ENCODE data around the gene RIC3.

RIC3 gene

DNA sequence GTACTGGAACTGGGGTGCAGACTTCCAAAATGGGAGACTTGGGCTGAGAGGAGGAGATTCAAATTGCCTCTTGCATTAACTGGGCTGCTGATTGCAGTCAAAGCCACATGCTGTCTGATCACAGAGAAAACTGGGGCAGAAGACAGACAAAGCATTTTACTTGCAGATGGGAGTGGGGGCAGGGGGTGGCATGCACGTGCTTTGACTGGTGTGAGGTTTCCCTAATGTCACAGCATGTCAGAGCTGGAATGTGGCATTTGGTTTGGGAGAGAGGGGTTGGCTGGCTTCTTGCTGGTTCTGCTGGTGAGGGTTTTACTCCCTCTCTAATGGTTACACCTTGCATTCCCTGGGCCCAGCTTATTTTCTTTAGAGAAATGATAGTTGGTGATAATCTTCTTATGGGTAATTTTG lies 84.9 kb downstream of the RIC3 start:
- Histone ChIP-seq H3K27me3 (peaks cover 67% of the 10 kb centered on the region), H3K4me3 (ENCODE audit: low read depth in 1 of 2, low read length in 1 of 2) (no peak overlapping the region), H3K27ac (no peak overlapping the region), H3K4me1 (ENCODE audit: control insufficient read depth in 1 of 2, insufficient read depth in 1 of 2, low read depth in 1 of 2, low read length in 1 of 2) (no peaks in the 10 kb centered on the region), H3K9me3 (no peaks in the 10 kb centered on the region), H3K36me3 (no peaks in the 10 kb centered on the region)
- no peak for TF ChIP-seq CTCF (IDR thresholded peaks at IDR 0.05)

- Histone ChIP-seq H3K27ac (no peak overlapping the region), H3K27me3 (peaks cover 75% of the 10 kb centered on the region), H3K36me3 (no peaks in the 10 kb centered on the region), H3K9me3 (no peaks in the 10 kb centered on the region), H3K4me3 (ENCODE audit: low read depth in 1 of 2, low read length in 1 of 2) (no peak overlapping the region), H3K4me1 (ENCODE audit: control insufficient read depth in 1 of 2, insufficient read depth in 1 of 2, low read depth in 1 of 2, low read length in 1 of 2) (no peaks in the 10 kb centered on the region)
- TF ChIP-seq CTCF (IDR thresholded peaks at IDR 0.05): no peak
Observed at GRCh38 chr11:8083088-8083395, 85.8 kb downstream of the RIC3 start.

GRCh38 chr11:8082391-8083087 lies 86.3 kb downstream of the RIC3 start:
- H3K4me3 ChIP-seq (ENCODE audit: low read depth in 1 of 2, low read length in 1 of 2): no peak overlapping the region
- no peaks in the 10 kb centered on the region for H3K36me3 ChIP-seq
- TF ChIP-seq CTCF (IDR thresholded peaks at IDR 0.05): no peak
- no peak overlapping the region for H3K27ac ChIP-seq
- H3K4me1 ChIP-seq (ENCODE audit: control insufficient read depth in 1 of 2, insufficient read depth in 1 of 2, low read depth in 1 of 2, low read length in 1 of 2): no peaks in the 10 kb centered on the region
- no peaks in the 10 kb centered on the region for H3K9me3 ChIP-seq
- H3K27me3 ChIP-seq: peaks cover 80% of the 10 kb centered on the region

- peaks cover 89% of the 10 kb centered on the region for H3K27me3 ChIP-seq
- H3K27ac ChIP-seq: no peak overlapping the region
- no peak for TF ChIP-seq CTCF (IDR thresholded peaks at IDR 0.05)
- H3K36me3 ChIP-seq: no peaks in the 10 kb centered on the region
- no peaks in the 10 kb centered on the region for H3K4me1 ChIP-seq (ENCODE audit: control insufficient read depth in 1 of 2, insufficient read depth in 1 of 2, low read depth in 1 of 2, low read length in 1 of 2)
- no peak overlapping the region for H3K4me3 ChIP-seq (ENCODE audit: low read depth in 1 of 2, low read length in 1 of 2)
- H3K9me3 ChIP-seq: no peaks in the 10 kb centered on the region
Observed at GRCh38 chr11:8081591-8082250, 87.1 kb downstream of the RIC3 start.

GRCh38 chr11:8080674-8081590 lies 87.9 kb downstream of the RIC3 start, which contains the start of gene TUB:
TSS of gene TUB (plus strand) at chr11:8081211. CDS start at chr11:8081511, 300 bp downstream.
- H3K27me3 ChIP-seq: peaks cover 96% of the 10 kb centered on the region
- no peaks in the 10 kb centered on the region for H3K36me3 ChIP-seq
- no peak within 1 kb of the TSS for H3K4me3 ChIP-seq (ENCODE audit: low read depth in 1 of 2, low read length in 1 of 2)

More at GRCh38 chr11:8080674-8081590, 87.9 kb downstream of the RIC3 start, which contains the start of gene TUB:
- TF ChIP-seq CTCF (IDR thresholded peaks at IDR 0.05): no peak
- Histone ChIP-seq H3K27ac (no peak within 1 kb of the TSS), H3K4me1 (ENCODE audit: control insufficient read depth in 1 of 2, insufficient read depth in 1 of 2, low read depth in 1 of 2, low read length in 1 of 2) (no peaks in the 10 kb centered on the region), H3K9me3 (no peaks in the 10 kb centered on the region)
